DOHH2 (cell line): Measurements from ENCODE around the gene NXNL2.

Experiments used
- EZH2phosphoT487 ChIP-seq: fragments of 200-600 bp; sonication (generic); IDR thresholded peaks from 2 replicates; pipeline ENCODE4 v1.6.1; 2017; ENCODE audit warnings: borderline replicate concordance, mild to moderate bottlenecking, antibody characterized with exemption, low read length, moderate library complexity, mixed read lengths
- TF ChIP-seq, protein P1 (sequence below): fragments of 200-600 bp; sonication (generic); IDR thresholded peaks from one replicate; pipeline ENCODE4 v1.5.1; 2014; ENCODE audit warnings: antibody characterized with exemption, mild to moderate bottlenecking, low read depth, low read length; ENCODE audit not compliant: poor library complexity, severe bottlenecking

DNA sequence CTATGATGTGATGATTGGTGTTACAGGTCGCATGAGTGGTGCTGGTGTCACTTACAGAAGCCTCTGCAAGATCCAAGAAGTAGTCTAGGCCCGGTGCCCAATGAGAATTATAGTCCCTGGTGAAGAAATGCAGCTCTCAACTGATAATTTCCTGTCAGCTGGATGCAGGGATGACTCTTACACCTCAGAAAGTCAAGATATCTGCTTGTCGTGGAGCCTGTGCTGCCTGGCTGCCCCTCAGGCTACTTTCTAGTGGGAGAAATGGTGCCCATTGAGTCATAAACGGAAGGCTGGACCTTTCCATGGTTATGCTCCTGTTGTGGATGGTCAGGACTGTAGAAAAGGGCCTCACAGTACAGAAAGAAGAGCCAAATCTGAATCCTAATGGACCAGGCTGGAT, 46.8 kb upstream of the NXNL2 start:
- TF ChIP-seq, protein P1, sequence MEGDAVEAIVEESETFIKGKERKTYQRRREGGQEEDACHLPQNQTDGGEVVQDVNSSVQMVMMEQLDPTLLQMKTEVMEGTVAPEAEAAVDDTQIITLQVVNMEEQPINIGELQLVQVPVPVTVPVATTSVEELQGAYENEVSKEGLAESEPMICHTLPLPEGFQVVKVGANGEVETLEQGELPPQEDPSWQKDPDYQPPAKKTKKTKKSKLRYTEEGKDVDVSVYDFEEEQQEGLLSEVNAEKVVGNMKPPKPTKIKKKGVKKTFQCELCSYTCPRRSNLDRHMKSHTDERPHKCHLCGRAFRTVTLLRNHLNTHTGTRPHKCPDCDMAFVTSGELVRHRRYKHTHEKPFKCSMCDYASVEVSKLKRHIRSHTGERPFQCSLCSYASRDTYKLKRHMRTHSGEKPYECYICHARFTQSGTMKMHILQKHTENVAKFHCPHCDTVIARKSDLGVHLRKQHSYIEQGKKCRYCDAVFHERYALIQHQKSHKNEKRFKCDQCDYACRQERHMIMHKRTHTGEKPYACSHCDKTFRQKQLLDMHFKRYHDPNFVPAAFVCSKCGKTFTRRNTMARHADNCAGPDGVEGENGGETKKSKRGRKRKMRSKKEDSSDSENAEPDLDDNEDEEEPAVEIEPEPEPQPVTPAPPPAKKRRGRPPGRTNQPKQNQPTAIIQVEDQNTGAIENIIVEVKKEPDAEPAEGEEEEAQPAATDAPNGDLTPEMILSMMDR: no peak
- TF ChIP-seq EZH2phosphoT487: no peak
